ENCODE measurements around the gene TRIM69.
"Not testable (repeated sequence)": the region's sequence is repeated elsewhere in the genome, so short reads cannot be mapped to it uniquely, and the experiment has no call there.

Gene TRIM69

GRCh38 chr15:44716983-44717602, 19.2 kb upstream of the TRIM69 start:
- no peak for DNase-seq

- DNase-seq, result no peak
Measured at GRCh38 chr15:44718180-44718926, 18.0 kb upstream of the TRIM69 start.

- DNase-seq, result no peak
Measured at GRCh38 chr15:44718927-44719292, 17.4 kb upstream of the TRIM69 start.

- DNase-seq, result no peak
Measured at GRCh38 chr15:44719293-44719999, 16.9 kb upstream of the TRIM69 start.

- not testable (repeated sequence) for DNase-seq
Measured at GRCh38 chr15:44720000-44720435, 16.3 kb upstream of the TRIM69 start.

GRCh38 chr15:44720460-44721176, 15.7 kb upstream of the TRIM69 start:
- no peak for DNase-seq

- no peak for DNase-seq
Measured at GRCh38 chr15:44722011-44722410, 14.3 kb upstream of the TRIM69 start.

GRCh38 chr15:44726136-44726535, 10.2 kb upstream of the TRIM69 start:
- DNase-seq, result no peak

GRCh38 chr15:44726568-44727484, 9.5 kb upstream of the TRIM69 start:
- no peak for DNase-seq

GRCh38 chr15:44727485-44728231, 8.7 kb upstream of the TRIM69 start:
- DNase-seq, result no peak

- not testable (repeated sequence) for DNase-seq
Measured at GRCh38 chr15:44728232-44728575, 8.1 kb upstream of the TRIM69 start.

- DNase-seq, result peak; percentile 93 to 98
Measured at GRCh38 chr15:44728576-44729407, 7.5 kb upstream of the TRIM69 start.

GRCh38 chr15:44729408-44730127, 6.8 kb upstream of the TRIM69 start:
- DNase-seq, result peak in 1 of 2 donors; percentile 47

- no peak for DNase-seq
Measured at GRCh38 chr15:44734839-44735481, 1.4 kb upstream of the TRIM69 start.

GRCh38 chr15:44735482-44736180, 697 bp upstream of the TRIM69 start:
- no peak for DNase-seq

- peak in 1 of 2 donors; percentile 30 for DNase-seq
Measured at GRCh38 chr15:44738340-44738984, 2.1 kb downstream of the TRIM69 start.

GRCh38 chr15:44739222-44739847, 3.0 kb downstream of the TRIM69 start:
- not testable (repeated sequence) for DNase-seq

Measured in hippocampal formation (tissue), 2 donors.